ENCODE measurements around the gene EPM2AIP1. TPM values are rescaled to one million over a fixed set of nuclear protein-coding genes. Genes with fewer than 3 reads are reported as not detected.
"Not testable (repeated sequence)": the region's sequence is repeated elsewhere in the genome, so short reads cannot be mapped to it uniquely, and the experiment has no call there.

EPM2AIP1 gene
- total and polyA plus RNA-seq, 3 donors from 2014 or later = 13.1 to 23.5 (median 17.4) TPM

GRCh38 chr3:36964331-36964730, 28.6 kb downstream of the EPM2AIP1 start:
- Histone ChIP-seq H3K4me1 (no peaks in the 10 kb centered on the region), H3K27me3 (no peaks in the 10 kb centered on the region), H3K9me3 (no peaks in the 10 kb centered on the region), H3K4me3 (no peak overlapping the region), H3K36me3 (ENCODE audit: low read depth, missing control alignments) (no peaks in the 10 kb centered on the region), H3K27ac (no peak overlapping the region)
- WGBS, 2 donors = 89 to 90% methylated on average over 1 of the region's 1 CpG
- intact Hi-C loops (cut with DNase I; ENCODE audit: low total_unique reads) = no loop called here
- no peak for DNase-seq
- TF ChIP-seq POLR2A (IDR thresholded peaks at IDR 0.05) (no peak), CTCF (IDR thresholded peaks at IDR 0.05) (no peak)

DNA sequence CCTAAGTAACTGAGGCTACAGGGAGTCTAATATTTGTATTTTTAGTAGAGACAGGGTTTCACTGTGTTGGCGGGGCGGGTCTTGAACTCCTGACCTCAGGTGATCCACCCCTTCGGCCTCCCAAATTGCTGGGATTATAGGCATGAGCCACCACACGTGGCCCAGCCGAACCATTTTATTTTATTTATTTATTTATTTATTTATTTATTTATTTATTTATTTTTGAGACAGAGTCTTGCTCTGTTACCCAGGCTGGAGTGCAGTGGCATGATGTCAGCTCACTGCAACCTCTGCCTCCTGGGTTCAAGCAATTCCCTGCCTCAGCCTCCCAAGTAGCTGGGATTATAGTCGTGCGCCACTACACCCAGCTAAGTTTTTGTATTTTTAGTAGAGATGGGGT, 29.9 kb downstream of the EPM2AIP1 start:
- WGBS, 2 donors = 91 to 95% methylated on average over 7 of the region's 7 CpGs
- H3K27ac ChIP-seq; H3K9me3 ChIP-seq; H3K4me3 ChIP-seq; H3K36me3 ChIP-seq (ENCODE audit: low read depth, missing control alignments); H3K27me3 ChIP-seq; intact Hi-C loops (cut with DNase I; ENCODE audit: low total_unique reads); H3K4me1 ChIP-seq; DNase-seq: not testable (repeated sequence)

GRCh38 chr3:36960502-36960901, 32.4 kb downstream of the EPM2AIP1 start:
- intact Hi-C loops (cut with DNase I; ENCODE audit: low total_unique reads) = no loop called here

GRCh38 chr3:36959821-36960220, 33.1 kb downstream of the EPM2AIP1 start:
- intact Hi-C loops (cut with DNase I; ENCODE audit: low total_unique reads) = no loop called here
- DNase-seq = no peak
- no peaks in the 10 kb centered on the region for H3K36me3 ChIP-seq (ENCODE audit: low read depth, missing control alignments)
- no peaks in the 10 kb centered on the region for H3K9me3 ChIP-seq
- H3K4me1 ChIP-seq = no peaks in the 10 kb centered on the region
- no peaks in the 10 kb centered on the region for H3K27me3 ChIP-seq
- TF ChIP-seq CTCF (IDR thresholded peaks at IDR 0.05) (no peak), POLR2A (IDR thresholded peaks at IDR 0.05) (no peak)
- no peak overlapping the region for H3K4me3 ChIP-seq
- 37 to 38% methylated on average over 2 of the region's 2 CpGs for WGBS, 2 donors
- no peak overlapping the region for H3K27ac ChIP-seq

More at GRCh38 chr3:36960502-36960901, 32.4 kb downstream of the EPM2AIP1 start:
- Histone ChIP-seq H3K9me3 (no peaks in the 10 kb centered on the region), H3K36me3 (ENCODE audit: low read depth, missing control alignments) (no peaks in the 10 kb centered on the region), H3K27me3 (no peaks in the 10 kb centered on the region), H3K27ac (no peak overlapping the region), H3K4me1 (no peaks in the 10 kb centered on the region), H3K4me3 (no peak overlapping the region)
- 92 to 94% methylated on average over 4 of the region's 4 CpGs for WGBS, 2 donors
- DNase-seq = no peak
- TF ChIP-seq CTCF (IDR thresholded peaks at IDR 0.05) (no peak), POLR2A (IDR thresholded peaks at IDR 0.05) (no peak)

DNA sequence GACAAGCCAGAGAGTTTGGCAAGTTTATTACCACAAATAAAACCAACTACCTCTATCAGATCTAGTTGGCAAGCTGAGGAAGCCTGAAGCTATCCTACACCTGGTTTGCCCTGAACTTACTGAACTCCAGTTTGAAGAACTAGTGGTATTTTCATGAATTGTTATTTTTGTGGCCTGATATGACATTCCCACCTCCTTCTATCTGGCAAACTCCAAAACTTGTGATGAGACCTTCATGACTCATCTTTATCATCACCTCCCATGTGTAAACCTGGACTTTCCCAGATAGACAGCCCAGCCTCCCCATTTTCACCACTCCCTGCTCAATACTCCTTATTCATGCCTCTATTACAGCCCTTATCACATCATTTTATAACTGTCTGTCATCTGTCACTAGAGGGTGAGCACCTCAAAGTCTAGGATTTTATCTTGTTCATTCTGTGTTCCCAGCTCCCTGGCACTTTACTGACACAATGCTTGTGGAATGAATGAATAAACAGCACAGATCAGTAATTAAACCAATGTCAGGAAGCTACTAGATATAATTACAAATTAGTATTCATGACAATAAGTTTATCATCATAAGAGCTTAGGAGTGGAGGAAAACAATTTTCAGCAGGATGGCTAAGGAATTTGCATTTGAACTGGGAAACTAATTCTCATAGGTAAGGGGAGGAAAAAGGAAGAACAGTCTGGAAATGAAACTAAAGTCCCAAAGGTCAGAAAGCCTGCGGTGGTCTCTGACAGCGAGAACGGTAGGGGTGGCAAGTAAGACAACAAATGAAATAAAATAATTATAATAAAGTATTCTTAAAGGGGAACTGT, 34.9 kb downstream of the EPM2AIP1 start:
- no peak for DNase-seq
- no peaks in the 10 kb centered on the region for H3K27me3 ChIP-seq
- no peak overlapping the region for H3K27ac ChIP-seq
- H3K9me3 ChIP-seq = no peaks in the 10 kb centered on the region
- no peak for TF ChIP-seq POLR2A (IDR thresholded peaks at IDR 0.05)
- TF ChIP-seq CTCF (IDR thresholded peaks at IDR 0.05) = no peak
- H3K36me3 ChIP-seq (ENCODE audit: low read depth, missing control alignments) = no peaks in the 10 kb centered on the region
- WGBS, 2 donors = 32 to 33% methylated on average over 3 of the region's 3 CpGs
- no peaks in the 10 kb centered on the region for H3K4me1 ChIP-seq
- no peak overlapping the region for H3K4me3 ChIP-seq
- intact Hi-C loops (cut with DNase I; ENCODE audit: low total_unique reads) = no loop called here

Measured in testis (tissue), 3 donors.